Fibroblast of skin of scalp (primary cell): ENCODE results near the gene IQGAP1.
"Not testable (repeated sequence)": the region's sequence is repeated elsewhere in the genome, so short reads cannot be mapped to it uniquely, and the experiment has no call there.

Experiments used
- DNase-seq: peaks from one replicate; pipeline ENCODE4 v3.0.0-alpha.2; 2013

IQGAP1 gene

DNA sequence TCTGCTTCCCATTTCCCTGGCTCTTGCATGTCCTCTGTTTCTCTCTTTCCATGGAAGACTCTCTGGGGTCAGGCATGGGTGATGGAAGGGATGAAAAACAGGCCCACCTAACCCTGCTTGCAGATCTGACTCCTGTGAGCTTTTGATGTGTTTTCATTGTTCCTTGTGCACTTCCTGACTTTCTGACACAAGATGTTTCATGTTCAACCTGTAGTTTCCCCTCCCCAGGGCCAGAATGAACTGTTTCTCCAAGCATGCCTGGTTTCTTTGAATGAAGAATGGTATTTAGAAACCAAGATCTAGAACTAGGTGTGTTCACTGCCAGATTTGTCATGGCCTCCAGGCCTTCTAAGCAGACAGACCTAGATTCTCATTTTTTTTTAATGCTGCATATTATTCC lies 105.6 kb downstream of the IQGAP1 start:
- no peak for DNase-seq

DNA sequence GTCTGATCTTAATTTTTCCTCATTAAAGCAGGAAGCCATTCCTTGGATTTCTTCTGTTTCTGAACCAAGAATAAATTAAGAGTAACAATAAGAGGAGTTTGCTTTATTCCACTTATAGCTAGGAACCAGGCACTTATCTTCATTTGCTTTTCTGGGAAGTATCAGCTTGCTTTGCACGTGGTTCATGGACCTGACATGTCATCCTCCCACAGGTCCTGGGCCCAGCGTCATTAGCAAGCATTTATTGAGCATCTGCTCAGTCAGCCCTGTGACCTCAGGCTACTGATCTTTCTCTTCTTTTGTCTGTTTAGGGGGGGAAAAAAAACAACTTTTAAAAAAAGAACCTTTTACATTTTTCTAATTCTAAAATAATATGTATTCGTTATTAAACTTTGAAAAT lies 107.0 kb downstream of the IQGAP1 start:
- no peak for DNase-seq

DNA sequence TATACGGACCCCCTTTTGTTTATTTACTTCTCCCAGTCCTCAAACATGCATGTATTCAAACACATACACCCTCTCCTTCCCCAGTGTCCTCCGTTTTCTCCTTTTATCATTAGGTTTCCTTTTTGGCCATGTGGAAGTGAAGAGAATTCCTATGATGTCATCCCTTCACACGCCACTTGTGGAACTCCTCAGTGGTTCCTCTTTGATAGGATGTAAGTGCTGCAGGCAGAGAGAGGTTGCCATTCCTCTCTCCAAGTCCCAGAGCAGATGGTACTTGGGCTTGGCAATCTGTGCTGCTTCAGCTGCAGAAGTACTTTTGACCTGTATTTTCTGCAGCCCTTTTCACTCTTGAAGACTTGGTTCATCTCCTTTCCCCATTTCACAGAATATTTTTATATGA lies 108.7 kb downstream of the IQGAP1 start:
- DNase-seq = no peak

DNA sequence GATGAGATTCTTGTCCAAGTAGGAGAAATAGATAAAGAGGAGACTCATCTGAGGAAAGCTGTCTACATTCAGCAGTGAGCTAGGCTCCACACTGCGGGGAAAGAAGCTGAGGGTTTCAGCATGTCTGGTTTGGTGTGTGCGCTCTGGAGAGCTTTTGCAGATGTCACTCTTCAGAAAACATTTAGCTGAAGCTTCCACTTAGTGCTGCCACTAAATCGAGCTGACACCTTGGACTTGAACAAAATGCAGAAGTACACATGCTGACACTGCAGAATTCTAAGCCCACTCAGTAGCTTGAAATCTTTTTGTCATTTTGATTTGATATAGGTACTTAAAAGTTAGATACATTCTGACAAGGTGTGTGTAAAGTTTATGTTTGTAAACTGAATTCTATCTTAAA lies 109.3 kb downstream of the IQGAP1 start:
- DNase-seq = no peak

DNA sequence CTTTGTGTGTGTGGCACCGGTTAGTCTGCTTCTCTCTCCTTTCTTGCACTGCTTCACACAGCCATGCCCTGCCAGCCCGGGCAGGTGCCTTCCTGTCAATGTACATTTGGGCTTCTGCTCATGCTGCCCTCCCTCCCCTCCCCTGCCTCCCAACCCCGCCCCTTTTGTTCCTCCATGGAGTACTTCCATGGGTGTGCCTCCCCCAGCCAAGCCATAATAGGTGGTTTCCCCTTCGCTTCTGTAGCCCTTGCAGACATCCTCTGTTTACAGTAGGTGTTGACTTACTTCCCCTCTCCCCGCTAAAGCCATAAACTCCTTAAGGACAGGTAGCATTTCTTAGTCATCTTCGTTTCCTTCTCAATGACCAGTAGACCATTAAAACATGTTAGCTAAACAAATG lies 109.9 kb downstream of the IQGAP1 start:
- no peak for DNase-seq

DNA sequence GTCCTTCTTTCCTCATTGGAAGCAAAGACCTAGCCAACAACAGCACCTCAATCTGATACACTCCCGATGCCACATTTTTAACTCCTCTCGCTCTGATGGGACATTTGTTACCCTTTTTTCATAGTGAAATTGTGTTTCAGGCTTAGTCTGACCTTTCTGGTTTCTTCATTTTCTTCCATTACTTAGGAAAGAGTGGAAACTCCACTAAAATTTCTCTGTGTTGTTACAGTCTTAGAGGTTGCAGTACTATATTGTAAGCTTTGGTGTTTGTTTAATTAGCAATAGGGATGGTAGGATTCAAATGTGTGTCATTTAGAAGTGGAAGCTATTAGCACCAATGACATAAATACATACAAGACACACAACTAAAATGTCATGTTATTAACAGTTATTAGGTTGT lies 112.1 kb downstream of the IQGAP1 start:
- DNase-seq = no peak

DNA sequence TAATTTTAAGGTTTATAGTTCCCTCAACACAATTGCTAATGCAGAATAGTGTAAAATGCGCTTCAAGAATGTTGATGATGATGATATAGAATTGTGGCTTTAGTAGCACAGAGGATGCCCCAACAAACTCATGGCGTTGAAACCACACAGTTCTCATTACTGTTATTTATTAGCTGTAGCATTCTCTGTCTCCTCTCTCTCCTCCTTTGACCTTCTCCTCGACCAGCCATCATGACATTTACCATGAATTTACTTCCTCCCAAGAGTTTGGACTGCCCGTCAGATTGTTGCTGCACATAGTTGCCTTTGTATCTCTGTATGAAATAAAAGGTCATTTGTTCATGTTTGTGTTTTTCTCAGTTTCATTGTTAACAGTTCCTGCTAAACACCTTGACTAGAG lies 113.9 kb downstream of the IQGAP1 start:
- DNase-seq = no peak

DNA sequence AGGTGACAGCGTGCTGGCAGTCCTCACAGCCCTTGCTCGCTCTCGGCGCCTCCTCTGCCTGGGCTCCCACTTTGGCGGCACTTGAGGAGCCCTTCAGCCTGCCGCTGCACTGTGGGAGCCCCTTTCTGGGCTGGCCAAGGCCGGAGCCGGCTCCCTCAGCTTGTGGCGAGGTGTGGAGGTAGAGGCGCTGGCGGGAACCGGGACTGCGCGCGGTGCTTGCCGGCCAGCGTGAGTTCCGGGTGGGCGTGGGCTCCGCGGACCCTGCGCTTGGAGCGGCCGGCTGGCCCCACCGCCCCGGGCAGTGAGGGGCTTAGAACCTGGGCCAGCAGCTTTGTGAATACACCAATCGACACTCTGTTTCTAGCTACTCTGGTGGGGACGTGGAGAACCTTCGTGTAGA lies 122.7 kb downstream of the IQGAP1 start:
- not testable (repeated sequence) for DNase-seq

DNA sequence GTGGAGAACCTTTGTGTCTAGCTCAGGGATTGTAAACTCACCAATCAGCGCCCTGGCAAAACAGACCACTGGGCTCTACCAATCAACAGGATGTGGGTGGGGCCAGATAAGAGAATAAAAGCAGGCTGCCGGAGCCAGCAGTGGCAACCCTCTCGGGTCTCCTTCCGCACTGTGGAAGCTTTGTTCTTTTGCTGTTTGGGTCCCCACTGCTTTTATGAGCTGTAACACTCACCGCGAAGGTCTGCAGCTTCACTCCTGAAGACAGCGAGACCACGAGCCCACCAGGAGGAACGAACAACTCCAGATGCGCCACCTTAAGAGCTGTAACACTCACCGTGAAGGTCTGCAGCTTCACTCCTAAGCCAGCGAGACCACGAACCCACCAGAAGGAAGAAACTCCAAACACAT lies 123.2 kb downstream of the IQGAP1 start:
- not testable (repeated sequence) for DNase-seq

DNA sequence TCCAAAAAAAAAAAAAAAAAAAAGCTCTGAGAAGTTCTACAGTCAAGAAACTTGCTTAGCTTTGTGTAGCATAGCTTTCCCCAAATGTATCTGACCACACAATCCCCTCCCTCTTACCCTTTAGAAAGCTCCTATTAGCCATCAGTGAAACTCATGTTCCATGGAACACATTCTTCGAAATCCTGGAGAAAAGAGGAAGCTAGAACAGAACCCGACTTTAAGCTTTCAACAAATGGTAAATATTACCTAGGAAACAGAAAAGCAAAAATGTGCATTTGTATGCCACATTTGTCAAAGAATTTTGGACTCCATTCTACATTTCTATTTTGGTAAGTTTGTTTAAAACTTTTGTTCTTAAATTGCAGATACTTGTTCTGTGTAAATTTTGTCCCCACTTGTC lies 124.2 kb downstream of the IQGAP1 start:
- DNase-seq = no peak

DNA sequence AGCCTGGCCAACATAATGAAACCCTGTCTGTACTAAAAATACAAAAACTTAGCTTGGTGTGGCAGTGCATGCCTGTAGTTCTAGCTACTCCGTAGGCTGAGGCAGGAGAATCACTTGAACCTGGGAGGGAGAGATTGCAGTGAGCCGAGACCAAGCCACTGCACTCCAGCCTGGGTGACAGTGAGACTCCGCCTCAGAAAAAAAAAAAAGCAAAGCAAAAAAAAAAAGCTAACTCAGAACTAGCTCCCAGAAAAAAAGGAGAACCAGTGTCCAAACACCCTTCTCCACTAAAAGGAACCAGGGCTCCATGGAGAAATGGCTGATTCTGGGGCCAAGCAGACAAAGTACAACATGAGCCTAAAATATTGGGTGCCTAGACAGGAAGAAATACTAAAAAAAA lies 124.9 kb downstream of the IQGAP1 start:
- DNase-seq = no peak

DNA sequence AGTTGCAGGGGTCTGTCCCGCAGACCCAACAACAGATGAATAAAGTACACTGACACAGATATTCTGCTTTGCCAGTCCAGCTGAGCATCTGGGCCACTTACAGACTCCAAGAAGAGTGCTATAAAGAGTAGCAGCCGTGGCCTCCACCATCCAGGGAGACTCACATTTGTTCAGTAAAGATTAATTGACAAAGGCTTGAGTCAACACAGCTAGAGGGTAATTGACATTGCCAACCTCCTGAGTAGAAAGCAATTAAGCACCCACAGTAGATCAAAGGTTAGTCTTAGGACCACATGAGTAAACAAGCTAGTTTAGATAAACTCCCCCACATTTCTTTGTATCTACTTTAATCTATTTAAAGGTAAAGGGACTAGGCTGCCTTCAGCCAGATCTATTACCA lies 125.4 kb downstream of the IQGAP1 start:
- DNase-seq = no peak

DNA sequence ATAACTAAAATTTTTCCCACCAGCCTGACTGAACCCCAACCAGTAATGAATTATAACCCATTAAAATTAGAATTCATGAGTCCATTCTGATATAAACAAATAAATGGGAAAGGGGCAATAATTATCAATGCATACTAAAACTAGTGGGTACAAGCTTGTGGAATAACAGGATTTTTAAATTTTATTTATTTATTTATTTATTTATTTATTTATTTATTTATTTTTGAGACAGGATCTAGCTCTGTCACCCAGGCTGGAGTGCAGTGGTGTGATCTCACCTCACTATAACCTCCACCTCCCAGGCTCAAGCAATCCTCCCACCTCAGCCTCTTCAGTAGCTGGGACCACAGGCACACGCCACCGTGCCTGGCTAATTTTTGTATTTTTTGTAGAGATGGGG lies 125.9 kb downstream of the IQGAP1 start:
- not testable (repeated sequence) for DNase-seq

DNA sequence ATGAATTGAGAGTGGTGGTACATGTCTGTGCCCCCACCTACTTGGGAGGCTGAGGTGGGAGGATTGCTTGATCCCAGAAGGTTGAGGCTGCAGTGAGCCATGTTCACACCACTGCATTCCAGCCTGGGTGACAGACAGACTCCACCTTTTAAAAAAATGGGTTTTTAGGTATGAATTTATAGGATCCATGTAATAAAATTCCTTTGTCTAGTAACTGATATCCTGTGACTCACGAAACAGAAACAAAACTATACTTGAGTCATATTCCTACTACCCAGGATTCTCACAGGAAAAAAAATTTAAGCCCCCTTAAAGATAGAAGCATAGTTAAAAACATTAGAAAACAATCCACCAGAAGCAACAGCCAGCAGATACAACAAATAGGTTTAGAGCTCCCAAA lies 131.6 kb downstream of the IQGAP1 start:
- DNase-seq = peak; percentile 66

DNA sequence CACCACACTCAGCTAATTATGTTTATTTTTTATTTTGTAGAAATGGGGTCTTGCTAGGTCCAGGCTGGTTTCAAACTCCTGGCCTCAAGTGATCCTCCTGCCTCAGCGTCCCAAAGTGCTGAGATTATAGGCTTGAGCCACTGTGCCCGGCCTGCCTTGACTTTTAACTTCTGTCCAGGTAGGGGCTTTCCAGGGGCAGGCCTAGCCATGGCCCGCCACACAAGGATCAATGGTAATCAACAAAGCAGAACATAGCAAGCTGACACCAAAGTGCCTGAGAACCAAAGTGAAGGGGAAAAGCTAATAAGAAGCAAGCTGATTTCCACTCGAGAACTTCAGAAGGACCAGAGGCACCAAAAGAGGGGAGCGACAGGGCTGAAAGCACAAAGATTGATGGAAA lies 132.3 kb downstream of the IQGAP1 start:
- no peak for DNase-seq

DNA sequence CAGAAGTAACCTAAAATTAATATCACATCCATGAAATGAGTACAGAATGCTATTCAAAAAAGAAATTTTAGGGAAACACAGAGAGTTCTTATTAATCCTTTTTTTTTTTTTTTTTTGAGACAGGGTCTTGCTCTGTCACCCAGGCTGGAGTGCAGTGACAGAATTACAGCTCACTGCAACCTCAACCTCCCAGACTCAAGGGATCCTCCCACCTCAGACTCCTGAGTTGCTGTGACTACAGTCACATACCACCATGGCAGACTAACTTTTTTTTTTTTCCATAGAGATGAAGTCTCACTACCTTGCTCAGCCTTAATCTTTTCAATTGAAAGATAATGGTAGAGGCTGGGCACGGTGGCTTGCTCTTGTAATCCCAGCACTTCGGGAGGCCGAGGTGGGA lies 135.3 kb downstream of the IQGAP1 start:
- DNase-seq = no peak

DNA sequence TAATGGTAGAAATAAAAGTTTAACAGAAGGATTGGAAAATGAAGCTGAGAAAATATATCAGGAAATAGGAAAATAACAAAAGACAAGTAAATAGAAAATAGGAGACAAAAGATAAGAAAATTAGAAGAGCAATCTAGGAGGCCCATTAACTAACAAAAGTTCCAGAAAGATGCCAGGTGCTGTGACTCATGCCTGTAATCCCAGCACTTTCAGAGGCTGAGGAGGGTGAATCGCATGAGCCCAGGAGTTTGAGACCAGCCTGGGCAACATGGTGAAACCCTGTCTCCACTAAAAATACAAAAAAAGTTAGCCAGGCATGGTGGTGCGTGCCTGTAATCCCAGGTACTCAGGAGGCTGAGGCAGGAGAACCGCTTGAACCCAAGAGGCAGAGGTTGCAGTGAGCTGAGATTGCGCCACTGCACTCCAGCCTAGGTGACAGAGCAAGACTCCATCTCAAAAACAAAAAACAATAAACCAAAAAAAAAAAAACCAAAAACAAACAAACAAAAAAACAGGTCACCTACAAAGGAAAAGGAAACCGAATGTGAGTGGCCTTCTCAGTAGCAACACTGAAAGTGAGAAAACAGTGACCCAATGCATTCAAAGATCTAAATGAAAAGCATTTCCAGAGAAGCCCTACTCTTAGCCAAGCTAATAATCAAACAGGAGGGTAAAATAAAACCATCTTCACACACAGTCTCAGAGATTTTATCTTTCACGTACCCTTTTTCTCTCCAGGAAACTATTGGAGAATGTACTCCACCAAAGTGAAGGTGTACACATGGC lies 136.2 kb downstream of the IQGAP1 start:
- DNase-seq = not testable (repeated sequence)

DNA sequence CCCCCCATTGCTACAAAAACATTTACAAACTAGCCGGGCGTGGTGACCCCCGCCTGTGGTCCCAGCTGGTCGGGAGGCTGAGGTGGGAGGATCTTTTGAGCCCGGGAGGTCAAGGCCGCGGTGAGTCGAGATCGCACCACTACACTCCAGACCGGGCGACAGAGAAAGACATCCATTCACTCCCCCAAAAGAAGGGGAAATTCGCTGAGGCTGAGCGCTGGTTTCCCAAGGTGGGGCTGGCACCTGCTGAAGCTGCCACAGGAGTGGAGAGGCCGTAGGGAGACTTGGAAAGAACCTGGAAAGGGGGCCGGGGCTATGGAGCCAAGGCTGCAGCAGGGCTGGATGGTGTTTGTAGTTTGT lies 140.9 kb downstream of the IQGAP1 start:
- DNase-seq = no peak

DNA sequence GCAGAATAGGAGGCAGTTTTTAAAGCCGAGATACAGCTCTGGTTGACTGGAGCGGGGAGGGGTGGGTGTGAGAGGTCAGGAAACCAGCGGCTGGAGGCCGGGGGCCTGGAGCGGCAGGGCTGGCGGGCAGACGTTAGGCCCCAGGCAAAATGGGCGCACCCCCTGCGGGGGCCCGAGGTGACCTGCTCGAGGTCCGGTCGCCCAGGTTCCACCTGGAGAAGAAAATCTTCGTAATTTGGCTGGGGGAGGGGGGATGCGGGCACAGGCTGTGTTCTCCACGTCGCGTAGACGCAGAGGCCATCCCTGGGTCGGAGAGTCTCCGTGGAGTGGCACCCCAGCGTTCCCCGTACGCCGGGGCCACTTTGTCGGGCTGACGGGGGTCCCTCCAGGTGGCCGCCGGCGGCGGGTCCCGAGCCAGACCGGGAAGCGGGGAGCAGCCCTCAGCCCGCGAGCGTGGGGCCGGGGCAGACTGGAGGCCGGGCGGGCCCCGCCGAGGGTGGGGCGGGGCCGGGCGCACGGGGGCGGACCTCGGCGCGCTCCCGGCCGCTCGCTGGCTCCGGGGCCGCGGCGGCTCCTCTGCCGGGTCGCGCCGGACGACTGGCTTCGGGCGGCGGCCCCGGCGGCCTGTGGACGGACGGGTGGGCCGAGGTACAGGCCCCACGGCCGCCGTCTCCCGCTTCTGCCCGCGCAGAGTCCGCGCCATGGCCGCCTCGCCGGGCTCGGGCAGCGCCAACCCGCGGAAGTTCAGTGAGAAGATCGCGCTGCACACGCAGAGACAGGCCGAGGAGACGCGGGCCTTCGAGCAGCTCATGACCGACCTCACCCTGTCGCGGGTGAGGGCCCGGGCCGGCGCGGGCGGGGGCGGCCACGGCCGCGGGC lies 141.6 kb downstream of the IQGAP1 start, which contains the start of gene CRTC3:
TSS of gene CRTC3 (plus strand) at position 553 of the 879 bp plus-strand sequence. CDS start at position 702, 149 bp downstream.
- peak; percentile 59 for DNase-seq

DNA sequence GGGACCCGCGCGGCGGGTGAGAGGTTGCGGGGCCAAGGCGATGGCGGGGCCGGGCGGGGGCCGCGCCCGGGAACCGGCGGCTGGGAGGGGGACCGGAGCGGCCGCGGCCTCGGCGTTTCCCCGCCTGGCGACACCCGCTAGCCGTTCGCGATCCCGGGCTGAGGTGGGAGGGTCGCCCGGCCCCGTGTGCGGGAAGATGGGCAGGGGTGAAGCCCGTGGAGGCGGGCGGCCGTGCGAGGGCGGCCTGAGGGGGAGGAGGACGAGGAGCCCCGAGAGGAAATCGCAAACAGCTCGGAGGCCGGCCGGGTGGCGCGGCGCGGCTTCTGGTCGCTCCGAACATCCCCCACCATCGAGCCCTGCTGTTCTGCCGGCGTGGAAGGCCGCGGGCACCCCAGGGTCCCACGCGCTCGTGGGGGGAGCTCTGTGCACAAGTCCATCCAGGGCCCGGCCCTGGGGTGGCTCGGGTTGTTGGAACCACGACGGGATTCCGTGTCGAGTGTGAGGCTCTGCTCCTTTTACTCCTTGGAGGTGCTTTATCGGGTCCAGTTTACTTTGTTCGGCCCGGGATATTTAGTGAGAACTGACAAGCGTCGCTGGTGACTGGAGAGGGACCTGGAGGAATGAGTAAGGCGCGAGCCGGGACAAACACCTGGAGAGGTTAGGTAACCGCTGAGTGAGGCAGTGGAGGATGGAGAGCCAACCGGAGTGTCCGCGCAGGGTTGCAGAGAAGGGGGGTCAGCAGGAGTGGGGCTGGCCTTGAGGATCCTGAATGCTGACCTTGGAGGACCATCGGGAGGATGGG lies 142.4 kb downstream of the IQGAP1 start:
- DNase-seq = peak; percentile 35

DNA sequence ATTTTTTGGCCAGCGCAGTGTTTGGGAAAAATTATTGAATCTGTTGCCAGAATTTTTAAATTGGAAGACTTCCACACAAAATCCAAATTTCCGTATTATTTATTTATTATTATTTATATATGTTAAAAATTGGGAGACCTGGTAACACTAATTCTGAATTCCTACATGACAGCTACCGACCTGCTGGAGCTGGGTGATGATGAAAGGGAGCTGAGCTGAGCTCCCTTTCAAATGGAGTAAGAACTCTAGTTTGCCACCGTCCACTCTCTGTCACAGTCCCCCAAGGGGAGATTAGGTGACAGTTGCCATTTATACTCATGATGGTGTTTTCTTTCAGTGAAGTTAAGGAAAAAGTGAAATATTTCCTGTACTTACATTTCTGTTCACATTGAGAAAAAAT lies 143.1 kb downstream of the IQGAP1 start:
- DNase-seq = no peak

DNA sequence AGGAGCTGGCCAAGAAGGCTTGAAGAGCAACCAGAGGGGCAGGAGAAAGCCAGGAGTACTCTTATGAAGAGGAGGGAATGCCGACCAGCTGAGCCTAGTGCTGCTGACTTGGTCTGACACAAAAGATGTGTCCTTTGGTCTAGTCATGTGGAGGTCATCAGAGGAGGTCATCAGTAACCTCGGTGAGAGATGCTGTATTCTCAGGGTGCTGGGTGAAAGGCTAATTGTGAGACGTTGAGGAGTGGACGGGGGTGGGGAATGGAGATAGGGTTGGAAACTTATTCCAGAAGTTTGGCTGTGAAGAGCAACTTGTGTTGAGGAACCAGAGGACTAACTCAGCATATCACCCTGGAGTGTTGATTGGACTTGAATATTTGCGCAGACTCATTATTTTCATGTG lies 147.2 kb downstream of the IQGAP1 start:
- DNase-seq = no peak

DNA sequence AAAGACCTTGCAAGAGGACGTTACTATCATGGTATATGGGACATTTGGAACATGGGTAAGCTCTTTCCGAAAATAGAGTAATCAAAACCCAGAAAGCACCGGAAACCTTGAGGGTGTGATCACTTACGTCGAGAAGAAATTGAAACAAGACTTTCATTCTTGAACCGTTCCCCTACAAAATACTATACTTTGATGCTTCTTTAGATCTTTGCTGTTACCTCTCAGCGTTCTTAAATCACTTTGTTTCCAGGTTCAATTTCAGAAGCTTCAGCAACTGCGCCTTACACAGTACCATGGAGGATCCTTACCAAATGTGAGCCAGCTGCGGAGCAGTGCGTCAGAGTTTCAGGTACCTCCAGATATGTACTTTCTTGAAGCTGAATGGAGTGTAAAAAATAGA lies 151.7 kb downstream of the IQGAP1 start:
- DNase-seq = no peak
